HG03060 (cell line): ENCODE measurements around the gene ARL16.

Source experiments
- ATAC-seq: cut with Tn5 transposase; IDR thresholded peaks from one replicate; pipeline ENCODE4 v1.9.1; 2021; ENCODE audit warnings: low read depth, moderate number of reproducible peaks; ENCODE audit not compliant: unreplicated experiment

ARL16 gene

GRCh38 chr17:81713004-81713555 lies 29.5 kb upstream of the ARL16 start:
- no peak for ATAC-seq

- ATAC-seq = no peak
Observed at GRCh38 chr17:81712468-81713003, 28.9 kb upstream of the ARL16 start.

GRCh38 chr17:81711814-81712467 lies 28.3 kb upstream of the ARL16 start, which contains the start of gene SLC25A10:
TSS of gene SLC25A10 (plus strand) at chr17:81712284. CDS start at chr17:81712427, 143 bp downstream.
- no peak for ATAC-seq

- ATAC-seq = no peak
Observed at GRCh38 chr17:81710514-81711308, 27.1 kb upstream of the ARL16 start.

GRCh38 chr17:81708739-81709185 lies 25.2 kb upstream of the ARL16 start:
- ATAC-seq = no peak

GRCh38 chr17:81707725-81708646 lies 24.4 kb upstream of the ARL16 start:
- ATAC-seq = no peak

GRCh38 chr17:81706757-81707624 lies 23.4 kb upstream of the ARL16 start:
- ATAC-seq = no peak

GRCh38 chr17:81706232-81706611 lies 22.6 kb upstream of the ARL16 start:
- no peak for ATAC-seq

GRCh38 chr17:81705518-81706231 lies 22.1 kb upstream of the ARL16 start:
- no peak for ATAC-seq

GRCh38 chr17:81703747-81704654 lies 20.4 kb upstream of the ARL16 start:
- no peak for ATAC-seq

- ATAC-seq = no peak
Observed at GRCh38 chr17:81702934-81703746, 19.5 kb upstream of the ARL16 start, which contains the start of gene MRPL12. TSS of gene MRPL12 (plus strand) at chr17:81703367. CDS start at chr17:81703502, 135 bp downstream.

GRCh38 chr17:81701288-81702071 lies 17.9 kb upstream of the ARL16 start:
- no peak for ATAC-seq

GRCh38 chr17:81700353-81701287 lies 17.0 kb upstream of the ARL16 start:
- no peak for ATAC-seq

GRCh38 chr17:81697261-81698044 lies 13.9 kb upstream of the ARL16 start:
- no peak for ATAC-seq
